Heart left ventricle (tissue), 16 donors: ENCODE measurements around the gene ABHD17C. TPM values are rescaled to one million over a fixed set of nuclear protein-coding genes. Genes with fewer than 3 reads are reported as not detected.
"Not testable (repeated sequence)": the region's sequence is repeated elsewhere in the genome, so short reads cannot be mapped to it uniquely, and the experiment has no call there.

Experiments
- ATAC-seq, 4 donors: fragments of 200-7000 bp; cut with Tn5 transposase; one replicate each; pipeline ENCODE4 v1.9.1; 2020 to 2022; ENCODE audit warnings: moderate library complexity in 4 of 4, mild to moderate bottlenecking in 3 of 4, moderate number of reproducible peaks in 1 of 4
- DNase-seq, 5 donors: peaks; one replicate each; pipeline ENCODE4 v3.0.0-alpha.2; 2020
- H3K27ac ChIP-seq, 12 donors: fragments of 200-600 bp; sonication (generic) in 4 of 12; one replicate each; pipeline versions ENCODE4 v1.5.0 to v1.8.0; 2016 to 2022; ENCODE audit warnings: mild to moderate bottlenecking in 2 of 12
- H3K27me3 ChIP-seq, 9 donors: fragments of 200-600 bp; sonication (generic) in 2 of 9; one replicate each; pipeline versions ENCODE4 v1.5.1 to v1.8.0; 2016 to 2022; ENCODE audit warnings: mild to moderate bottlenecking in 3 of 9
- H3K36me3 ChIP-seq, 9 donors: fragments of 200-600 bp; sonication (generic) in 2 of 9; one replicate each; pipeline versions ENCODE4 v1.5.0 to v1.8.0; 2018 to 2022; ENCODE audit warnings: mild to moderate bottlenecking in 2 of 9
- H3K4me1 ChIP-seq, 12 donors: fragments of 200-600 bp; sonication (generic) in 4 of 12; one replicate each; pipeline versions ENCODE4 v1.5.0 to v1.8.0; 2016 to 2022; ENCODE audit warnings: mild to moderate bottlenecking in 3 of 12
- H3K4me3 ChIP-seq, 12 donors: fragments of 200-600 bp; sonication (generic) in 4 of 12; one replicate each; pipeline versions ENCODE4 v1.5.0 to v1.8.0; 2017 to 2022; ENCODE audit warnings: mild to moderate bottlenecking in 9 of 12, moderate library complexity in 4 of 12
- H3K9me3 ChIP-seq, 12 donors: fragments of 200-600 bp; sonication (generic) in 4 of 12; one replicate each; pipeline versions ENCODE4 v1.5.0 to v1.8.0; 2016 to 2022; ENCODE audit warnings: mild to moderate bottlenecking in 1 of 12
- POLR2A ChIP-seq, 2 donors: fragments of 450-650 bp; IDR thresholded peaks; one replicate each; pipeline ENCODE4 v1.6.1; 2017; ENCODE audit warnings: antibody characterized with exemption in 2 of 2, mild to moderate bottlenecking in 2 of 2, moderate library complexity in 2 of 2
- WGBS, 4 donors: extraction: QIAGEN DNeasy Blood & Tissue Kit in 2 of 4; methylation state at CpG; one replicate each; pipeline versions ENCODE4 v1.1.5 to v1.1.7; 2013 to 2018; 5-methylcytosine and 5-hydroxymethylcytosine counted together
- intact Hi-C, 10 donors: fragments of 100-400 bp; cut with DNase I; formaldehyde crosslinking; loops; one replicate each; pipeline versions ENCODE4 v1.11.1 to v1.14.2; 2022
- long read RNA-seq, 3 donors: library from polyadenylated mRNA; unstranded; transcript quantifications; one replicate each; pipeline ENCODE4 v2.0.0, GENCODE V29; 2020 to 2021
- polyA plus RNA-seq, 2 donors: library from polyadenylated mRNA; stranded (reverse); fragments of 200-250 nt; gene quantifications; one replicate each; pipeline ENCODE4 v1.2.3, GENCODE V29; 2013
- total RNA-seq, 9 donors: library from RNA; depleted of rRNA in 2 of 9; stranded (reverse); fragments of >200 nt in 2 of 9; fragmentation: NEBNext Ultra II Directional in 3 of 9; extraction: Animal tissue kit (Norgen Biotek cat#: 25700) in 3 of 9; gene quantifications; one replicate each; pipeline versions ENCODE4 v1.1.0 to v1.2.4, GENCODE V29; 2016 to 2023
- TF ChIP-seq, protein P1 (sequence below), 12 donors: fragments of 200-600 bp; sonication (generic) in 4 of 12; IDR thresholded peaks; one replicate each; pipeline versions ENCODE4 v1.5.0 to v1.8.0; 2018 to 2022; ENCODE audit warnings: antibody characterized with exemption in 12 of 12, mild to moderate bottlenecking in 5 of 12
- donor health status: ischemic (EF 13 %, LVEDD 7.1; RV severe dilation, severe dysfunction).
- donor health status: healthy with polysubstance abuse.
- donor health status: DM: no; HTN: yes; CAD: no.
- donor health status: DM: no; HTN: no; CAD: no.
- donor health status: ischemic (EF 25% LVEDD 6.9; RV normal size, moderate dysfunction).
- donor health status: ischemic (EF 25% LVEDD 5.7; RV mildly dilated, moderate dysfunction).
- donor health status: healthy.
- donor health status: DM: yes; HTN: yes; CAD: no.
- donor health status: ischemic (EF 35%, LVEDD 5.7; RV mildly dilated, moderate dysfunction).
- donor health status: nonischemic (EF 11% LVEDD 7.7; RV severe dilation, severe dysfunction).
- donor health status: DM: yes; HTN: yes; CAD: no.
- donor health status: PGD.
- donor health status: ischemic (EF 29% LVEDD 5.4; RV normal size, mild dysfunction).
- donor health status: nonischemic (EF 23%, LVEDD 6.1; RV moderate dilation, normal function).

ABHD17C gene
- 10 to 100 TPM in 1 of 9 donors, 1 to 10 TPM in 8; 2.8 to 10.2 (median 5.6) TPM for total RNA-seq
- polyA plus RNA-seq, result 1 to 10 TPM; 2.9 to 6.6 TPM
- long read RNA-seq, donor 1, transcript ABHD17C-201 (3 exons, 2,368 nt), result major isoform, 14 of 15 reads
- long read RNA-seq, donor 1, partial matches to known transcripts, result 0 of 15 reads
- long read RNA-seq, donor 1, other reads (novel, unspliced or antisense), result 1 of 15 reads
- long read RNA-seq, donor 2, partial matches to known transcripts, result 0 of 5 reads
- long read RNA-seq, donor 2, other reads (novel, unspliced or antisense), result 1 of 5 reads
- long read RNA-seq, donor 3, transcript ABHD17C-201 (3 exons, 2,368 nt), result major isoform, 18 of 20 reads
- long read RNA-seq, donor 3, partial matches to known transcripts, result 1 of 20 reads
- long read RNA-seq, donor 3, other reads (novel, unspliced or antisense), result 1 of 20 reads

DNA sequence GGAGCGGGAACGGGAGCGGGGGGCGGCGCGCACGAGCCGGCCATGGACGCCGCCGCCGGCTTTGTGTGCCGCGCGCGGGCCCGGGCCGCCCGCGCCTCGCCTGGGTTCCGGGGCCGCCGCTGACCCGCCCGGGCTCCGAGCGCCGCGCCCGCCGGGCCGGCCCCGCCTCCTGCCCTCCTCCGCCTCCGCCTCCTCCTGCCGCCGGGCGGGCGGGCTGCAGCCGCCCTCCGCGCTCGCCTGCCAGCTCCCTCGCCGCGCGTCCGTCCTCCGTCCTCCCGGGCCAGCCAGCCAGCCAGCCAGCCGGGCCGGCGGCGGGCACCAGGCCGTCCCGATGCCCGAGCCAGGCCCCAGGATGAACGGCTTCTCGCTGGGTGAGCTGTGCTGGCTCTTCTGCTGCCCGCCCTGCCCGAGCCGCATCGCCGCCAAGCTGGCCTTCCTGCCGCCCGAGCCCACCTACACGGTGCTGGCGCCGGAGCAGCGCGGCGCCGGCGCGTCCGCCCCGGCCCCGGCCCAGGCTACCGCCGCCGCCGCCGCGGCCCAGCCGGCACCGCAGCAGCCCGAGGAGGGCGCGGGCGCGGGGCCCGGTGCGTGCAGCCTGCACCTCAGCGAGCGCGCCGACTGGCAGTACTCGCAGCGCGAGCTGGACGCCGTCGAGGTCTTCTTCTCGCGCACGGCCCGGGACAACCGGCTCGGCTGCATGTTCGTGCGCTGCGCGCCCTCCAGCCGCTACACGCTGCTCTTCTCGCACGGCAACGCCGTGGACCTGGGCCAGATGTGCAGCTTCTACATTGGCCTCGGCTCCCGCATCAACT is at the start of gene ABHD17C:
Gene ABHD17C, plus strand, starts transcription at position 212 of the 812 bp plus-strand sequence. Its CDS starts 120 bp downstream, at position 332.
- DNase-seq (peak; percentile 60 to 84 (median 68)), ATAC-seq (peak; percentile 56 to 89 (median 82))
- TF ChIP-seq, protein P1, sequence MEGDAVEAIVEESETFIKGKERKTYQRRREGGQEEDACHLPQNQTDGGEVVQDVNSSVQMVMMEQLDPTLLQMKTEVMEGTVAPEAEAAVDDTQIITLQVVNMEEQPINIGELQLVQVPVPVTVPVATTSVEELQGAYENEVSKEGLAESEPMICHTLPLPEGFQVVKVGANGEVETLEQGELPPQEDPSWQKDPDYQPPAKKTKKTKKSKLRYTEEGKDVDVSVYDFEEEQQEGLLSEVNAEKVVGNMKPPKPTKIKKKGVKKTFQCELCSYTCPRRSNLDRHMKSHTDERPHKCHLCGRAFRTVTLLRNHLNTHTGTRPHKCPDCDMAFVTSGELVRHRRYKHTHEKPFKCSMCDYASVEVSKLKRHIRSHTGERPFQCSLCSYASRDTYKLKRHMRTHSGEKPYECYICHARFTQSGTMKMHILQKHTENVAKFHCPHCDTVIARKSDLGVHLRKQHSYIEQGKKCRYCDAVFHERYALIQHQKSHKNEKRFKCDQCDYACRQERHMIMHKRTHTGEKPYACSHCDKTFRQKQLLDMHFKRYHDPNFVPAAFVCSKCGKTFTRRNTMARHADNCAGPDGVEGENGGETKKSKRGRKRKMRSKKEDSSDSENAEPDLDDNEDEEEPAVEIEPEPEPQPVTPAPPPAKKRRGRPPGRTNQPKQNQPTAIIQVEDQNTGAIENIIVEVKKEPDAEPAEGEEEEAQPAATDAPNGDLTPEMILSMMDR (IDR thresholded peaks at IDR 0.05), result no peak
- TF ChIP-seq POLR2A (IDR thresholded peaks at IDR 0.05), result no peak
- no peaks in the 10 kb centered on the region for H3K27me3 ChIP-seq
- H3K9me3 ChIP-seq, result no peaks in the 10 kb centered on the region
- peak within 1 kb of the TSS; percentile 67 to 90 (median 82) for H3K27ac ChIP-seq
- peaks cover 0 to 30% (median 15%) of the 10 kb centered on the region in 12 donors for H3K4me1 ChIP-seq
- H3K36me3 ChIP-seq, result no peaks in the 10 kb centered on the region
- intact Hi-C loops, result loop anchor here in 1 of 10 donors (5.0 kb wide), 1 partner anchor 78 kb away; no protein-coding TSS in a partner anchor
- 0 to 1% (median 1%) methylated on average over 15 to 122 of the region's 122 CpGs for WGBS, 4 donors
- peak within 1 kb of the TSS; percentile 63 to 99 (median 83) for H3K4me3 ChIP-seq

GRCh38 chr15:80645494-80646065 is 49.5 kb upstream of the ABHD17C start:
- TF ChIP-seq POLR2A (IDR thresholded peaks at IDR 0.05), result no peak
- TF ChIP-seq, protein P1 (IDR thresholded peaks at IDR 0.05), result no peak
- intact Hi-C loops, result no loop called here
- H3K9me3 ChIP-seq, result peaks cover 0 to 7% (median 0%) of the 10 kb centered on the region in 12 donors
- H3K36me3 ChIP-seq, result no peaks in the 10 kb centered on the region
- H3K27me3 ChIP-seq, result no peaks in the 10 kb centered on the region
- 61 to 74% (median 66%) methylated on average over 4 of the region's 4 CpGs for WGBS, 4 donors
- H3K4me3 ChIP-seq, result no peak overlapping the region
- no peak for ATAC-seq
- DNase-seq, result no peak
- no peak overlapping the region for H3K27ac ChIP-seq
- H3K4me1 ChIP-seq, result no peaks in the 10 kb centered on the region

GRCh38 chr15:80647424-80647823 is 47.7 kb upstream of the ABHD17C start:
- H3K27ac ChIP-seq, H3K4me3 ChIP-seq, H3K4me1 ChIP-seq, H3K36me3 ChIP-seq, ATAC-seq, DNase-seq, intact Hi-C loops, H3K27me3 ChIP-seq: not testable (repeated sequence)
- peaks cover 0 to 16% (median 1%) of the 10 kb centered on the region in 12 donors for H3K9me3 ChIP-seq
- 96 to 99% (median 97%) methylated on average over 16 to 30 of the region's 30 CpGs for whole genome bisulfite sequencing, 4 donors

DNA sequence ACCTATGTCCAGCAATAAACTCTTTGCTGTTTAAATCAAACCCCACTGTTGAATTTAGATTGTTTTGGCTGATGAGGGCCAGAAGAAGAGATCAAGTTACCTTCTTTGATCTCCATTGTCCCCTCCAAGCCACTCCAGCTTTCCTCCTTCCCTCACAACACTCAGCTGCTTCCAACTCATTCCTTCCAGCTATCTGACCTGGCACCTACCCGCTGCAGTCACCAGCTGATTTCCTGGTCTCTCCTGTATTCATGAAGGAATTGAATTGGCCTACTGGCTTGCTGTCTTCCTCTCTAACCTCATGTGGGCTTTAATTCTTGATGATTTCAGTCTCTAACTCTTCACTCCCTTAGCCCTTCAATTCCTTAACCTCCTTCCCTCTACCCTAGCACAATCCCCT is 40.8 kb upstream of the ABHD17C start:
- intact Hi-C loops, result no loop called here
- WGBS, 4 donors, result 0% methylated on average over 1 of the region's 1 CpG; no CpG with 5 or more reads in 2 of the 4 donors

More for the DNA sequence above, 40.8 kb upstream of the ABHD17C start:
- TF ChIP-seq, protein P1 (IDR thresholded peaks at IDR 0.05), result no peak
- TF ChIP-seq POLR2A (IDR thresholded peaks at IDR 0.05), result no peak
- Histone ChIP-seq H3K27me3 (no peaks in the 10 kb centered on the region), H3K36me3 (no peaks in the 10 kb centered on the region), H3K4me1 (no peaks in the 10 kb centered on the region), H3K4me3 (no peak overlapping the region), H3K9me3 (peaks cover 0 to 27% (median 1%) of the 10 kb centered on the region in 12 donors), H3K27ac (no peak overlapping the region)
- DNase-seq, result no peak
- no peak for ATAC-seq
